GM19467 (cell line): Measurements from ENCODE around the gene PTPRG.
"Not testable (repeated sequence)": the region's sequence is repeated elsewhere in the genome, so short reads cannot be mapped to it uniquely, and the experiment has no call there.

Experiments used
- ATAC-seq: cut with Tn5 transposase; IDR thresholded peaks from one replicate; pipeline ENCODE4 v1.9.1; 2021; ENCODE audit warnings: mild to moderate bottlenecking, moderate library complexity; ENCODE audit not compliant: unreplicated experiment

The PTPRG gene

GRCh38 chr3:61682671-61683548, 121.5 kb downstream of the PTPRG start:
- ATAC-seq, result no peak

- ATAC-seq, result no peak
Observed at GRCh38 chr3:61683549-61684236, 122.3 kb downstream of the PTPRG start.

GRCh38 chr3:61684386-61684785, 123.0 kb downstream of the PTPRG start:
- ATAC-seq, result no peak

- ATAC-seq, result no peak
Observed at GRCh38 chr3:61685755-61686154, 124.4 kb downstream of the PTPRG start.

GRCh38 chr3:61686228-61686648, 124.9 kb downstream of the PTPRG start:
- no peak for ATAC-seq

- ATAC-seq, result no peak
Observed at GRCh38 chr3:61687206-61687605, 125.8 kb downstream of the PTPRG start.

- no peak for ATAC-seq
Observed at GRCh38 chr3:61687663-61688306, 126.4 kb downstream of the PTPRG start.

- no peak for ATAC-seq
Observed at GRCh38 chr3:61688307-61688984, 127.1 kb downstream of the PTPRG start.

- ATAC-seq, result no peak
Observed at GRCh38 chr3:61690016-61690415, 128.6 kb downstream of the PTPRG start.

GRCh38 chr3:61691466-61691865, 130.1 kb downstream of the PTPRG start:
- ATAC-seq, result no peak

- ATAC-seq, result no peak
Observed at GRCh38 chr3:61697301-61697700, 135.9 kb downstream of the PTPRG start.

GRCh38 chr3:61698278-61699072, 137.1 kb downstream of the PTPRG start:
- ATAC-seq, result not testable (repeated sequence)

GRCh38 chr3:61699622-61700021, 138.3 kb downstream of the PTPRG start:
- no peak for ATAC-seq

GRCh38 chr3:61701011-61701410, 139.6 kb downstream of the PTPRG start:
- no peak for ATAC-seq

- no peak for ATAC-seq
Observed at GRCh38 chr3:61702453-61702852, 141.1 kb downstream of the PTPRG start.

- no peak for ATAC-seq
Observed at GRCh38 chr3:61704807-61705206, 143.4 kb downstream of the PTPRG start.

- no peak for ATAC-seq
Observed at GRCh38 chr3:61707492-61707891, 146.1 kb downstream of the PTPRG start.

GRCh38 chr3:61710920-61711319, 149.5 kb downstream of the PTPRG start:
- not testable (repeated sequence) for ATAC-seq

- no peak for ATAC-seq
Observed at GRCh38 chr3:61714225-61714624, 152.9 kb downstream of the PTPRG start.

- no peak for ATAC-seq
Observed at GRCh38 chr3:61715886-61716527, 154.6 kb downstream of the PTPRG start.
